ENCODE measurements around the gene ACTN2.

The ACTN2 gene

DNA sequence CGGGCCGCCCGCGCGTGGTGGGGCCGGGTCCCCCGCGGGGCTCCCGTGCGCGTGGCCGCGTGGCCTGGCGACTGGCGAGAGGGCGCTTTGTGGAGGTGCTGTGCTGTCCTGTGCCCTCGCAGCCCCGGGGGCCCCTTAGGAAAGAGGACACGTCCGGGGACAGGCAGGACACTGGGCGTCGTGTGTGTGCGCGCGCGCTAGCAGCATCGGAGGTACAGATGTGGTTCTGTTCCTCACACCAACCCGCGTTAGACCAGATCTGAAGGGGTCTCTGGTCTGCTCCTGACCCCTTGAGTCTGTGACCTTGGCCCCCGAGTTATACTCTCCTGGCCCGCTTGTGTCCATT, 489 bp downstream of the ACTN2 start:
- Histone ChIP-seq H3K4me3 (peak overlapping the region; percentile 89), H3K9ac (ENCODE audit: insufficient read length) (peak overlapping the region; percentile 84), H3K27ac (no peak overlapping the region), H3K36me3 (ENCODE audit: insufficient read depth, low read length) (peaks cover 9% of the 10 kb centered on the region; the same call in 1 of the 2 replicates), H3K9me3 (ENCODE audit: low read depth, low read length) (peaks cover 8% of the 10 kb centered on the region; the same call in 1 of the 2 replicates)
- DNase-seq (ENCODE audit: low read depth, low spot score): no peak
- no peak for TF ChIP-seq FOXP2 (optimal IDR thresholded peaks at IDR 0.05; ENCODE audit: control extremely low read depth, extremely low read length, insufficient read depth)
- no peak for TF ChIP-seq POLR2AphosphoS5 (IDR thresholded peaks at IDR 0.05; ENCODE audit: borderline replicate concordance, low read depth, low read length)

DNA sequence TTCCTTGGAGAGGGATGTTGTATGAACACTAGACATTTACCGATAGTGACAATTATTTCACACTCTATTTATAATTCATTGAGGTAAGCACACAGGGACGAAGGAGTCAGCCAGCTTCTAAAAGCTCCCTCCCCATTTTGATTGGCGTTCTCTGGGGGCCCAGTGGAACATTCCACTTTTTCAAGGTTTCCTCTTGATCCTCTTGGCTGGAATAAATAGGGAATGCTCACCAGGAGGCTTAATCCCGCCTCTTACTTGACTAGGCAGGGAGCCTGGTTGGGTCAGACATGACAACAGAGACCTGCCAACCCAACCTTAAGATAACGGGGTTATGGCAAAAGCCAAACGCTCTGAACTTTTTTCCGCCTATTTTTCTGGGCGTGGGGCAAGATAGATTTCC, 974 bp downstream of the ACTN2 start:
- Histone ChIP-seq H3K27ac (no peak overlapping the region), H3K4me3 (peak overlapping the region; percentile 89), H3K9me3 (ENCODE audit: low read depth, low read length) (peaks cover 8% of the 10 kb centered on the region; the same call in 1 of the 2 replicates), H3K36me3 (ENCODE audit: insufficient read depth, low read length) (peaks cover 9% of the 10 kb centered on the region; the same call in 1 of the 2 replicates), H3K9ac (ENCODE audit: insufficient read length) (peak overlapping the region; percentile 84)
- no peak for TF ChIP-seq EZH2 (IDR thresholded peaks at IDR 0.05)
- no peak for TF ChIP-seq POLR2AphosphoS5 (IDR thresholded peaks at IDR 0.05; ENCODE audit: borderline replicate concordance, low read depth, low read length)
- TF ChIP-seq FOXP2 (optimal IDR thresholded peaks at IDR 0.05; ENCODE audit: control extremely low read depth, extremely low read length, insufficient read depth): no peak
- no peak for DNase-seq (ENCODE audit: low read depth, low spot score)

DNA sequence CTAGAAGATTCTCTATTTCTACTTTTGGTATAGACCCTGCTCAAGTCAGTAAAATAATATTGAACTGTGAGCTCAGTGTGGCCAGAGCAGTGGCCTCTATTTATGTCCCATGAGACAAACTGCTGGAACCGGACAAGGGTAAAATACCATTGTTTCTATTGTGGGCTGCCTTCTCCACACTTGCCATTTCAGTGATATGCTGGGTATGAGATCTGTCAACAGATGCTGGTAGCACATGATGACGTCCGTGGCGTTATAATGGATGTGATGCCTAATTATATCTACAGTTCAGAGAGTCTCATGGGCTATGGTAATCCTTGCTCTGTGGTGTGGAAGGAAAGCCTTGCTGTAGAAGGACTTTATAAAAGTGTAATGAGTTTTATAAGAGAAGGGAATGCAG, 2.4 kb downstream of the ACTN2 start:
- TF ChIP-seq POLR2AphosphoS5 (IDR thresholded peaks at IDR 0.05; ENCODE audit: borderline replicate concordance, low read depth, low read length) (no peak), EZH2 (IDR thresholded peaks at IDR 0.05) (no peak), FOXP2 (optimal IDR thresholded peaks at IDR 0.05; ENCODE audit: control extremely low read depth, extremely low read length, insufficient read depth) (no peak)
- Histone ChIP-seq H3K4me3 (peak overlapping the region; percentile 89), H3K27ac (no peak overlapping the region), H3K9me3 (ENCODE audit: low read depth, low read length) (peaks cover 8% of the 10 kb centered on the region; the same call in 1 of the 2 replicates), H3K36me3 (ENCODE audit: insufficient read depth, low read length) (peaks cover 9% of the 10 kb centered on the region; the same call in 1 of the 2 replicates), H3K9ac (ENCODE audit: insufficient read length) (no peak overlapping the region)
- no peak for DNase-seq (ENCODE audit: low read depth, low spot score)

DNA sequence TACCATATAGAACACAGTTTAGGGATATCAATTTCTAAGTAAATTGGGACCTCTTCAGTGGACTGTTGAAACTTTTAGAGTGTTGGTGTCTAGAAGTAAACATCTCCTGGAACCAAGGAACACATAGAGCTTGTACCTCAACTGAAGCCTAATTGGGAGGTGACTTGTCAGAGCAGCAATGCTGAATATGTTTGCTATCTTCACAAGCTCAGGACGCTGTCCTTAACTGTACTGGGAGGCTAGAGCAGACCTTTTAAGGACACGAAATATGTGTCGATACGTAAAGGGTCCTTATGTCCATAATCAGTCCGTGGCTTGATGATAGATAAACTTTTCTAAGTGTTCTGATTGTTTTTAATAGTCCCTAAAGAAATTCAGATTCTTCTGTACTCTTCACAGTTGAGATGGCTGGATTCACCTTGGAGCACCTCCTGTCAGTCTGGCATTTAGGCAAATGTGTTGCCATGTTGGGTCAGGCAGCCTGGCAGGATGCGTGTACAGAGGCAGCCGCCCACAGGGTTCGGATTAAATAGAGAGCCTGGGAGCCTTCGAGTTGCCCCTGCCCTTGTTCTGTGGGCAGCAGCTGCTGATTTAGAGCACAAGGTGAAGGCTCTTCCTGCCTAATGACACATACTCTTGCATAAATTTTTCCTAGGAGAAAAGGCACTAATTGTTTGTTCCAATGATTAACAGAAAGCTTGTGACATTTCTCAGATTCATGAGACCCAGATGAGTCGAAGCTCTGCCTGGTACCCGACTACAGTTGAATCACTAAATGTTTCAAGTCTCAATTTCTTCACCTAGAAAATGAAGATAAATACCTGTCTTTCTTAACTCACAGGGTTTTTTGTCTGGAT, 3.6 kb downstream of the ACTN2 start:
- H3K9me3 ChIP-seq (ENCODE audit: low read depth, low read length): peaks cover 8% of the 10 kb centered on the region; the same call in 1 of the 2 replicates
- TF ChIP-seq EZH2 (IDR thresholded peaks at IDR 0.05) (no peak), POLR2AphosphoS5 (IDR thresholded peaks at IDR 0.05; ENCODE audit: borderline replicate concordance, low read depth, low read length) (no peak), FOXP2 (optimal IDR thresholded peaks at IDR 0.05; ENCODE audit: control extremely low read depth, extremely low read length, insufficient read depth) (no peak)
- no peak overlapping the region for H3K27ac ChIP-seq
- peaks cover 9% of the 10 kb centered on the region; the same call in 1 of the 2 replicates for H3K36me3 ChIP-seq (ENCODE audit: insufficient read depth, low read length)
- H3K4me3 ChIP-seq: peak overlapping the region; percentile 15; the same call in 1 of the 2 replicates
- no peak overlapping the region for H3K9ac ChIP-seq (ENCODE audit: insufficient read length)
- no peak for DNase-seq (ENCODE audit: low read depth, low spot score)

DNA sequence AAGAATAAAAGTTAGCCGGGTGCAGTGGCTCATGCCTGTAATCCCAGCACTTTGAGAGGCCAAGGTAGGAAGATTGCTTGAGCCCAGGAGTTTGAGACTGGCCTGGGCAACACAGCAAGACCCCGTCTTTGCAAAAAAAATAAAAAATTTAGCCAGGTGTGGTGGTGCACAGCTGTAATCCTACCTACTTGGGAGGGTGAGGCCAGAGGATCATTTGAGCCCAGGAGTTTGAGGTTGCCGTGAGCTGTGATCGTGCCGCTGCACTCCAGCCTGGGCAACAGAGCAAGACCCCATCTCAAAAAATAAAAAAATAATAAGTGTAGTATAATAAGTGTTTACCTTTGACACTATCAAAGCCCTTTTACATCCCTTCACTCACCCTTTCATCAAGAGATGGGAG, 5.0 kb downstream of the ACTN2 start:
- H3K9me3 ChIP-seq (ENCODE audit: low read depth, low read length): no peaks in the 10 kb centered on the region
- H3K9ac ChIP-seq (ENCODE audit: insufficient read length): no peak overlapping the region
- no peak overlapping the region for H3K4me3 ChIP-seq
- 0 out of 2 replicates have a peak, but pooled peaks cover 3% of the 10 kb centered on the region for H3K36me3 ChIP-seq (ENCODE audit: insufficient read depth, low read length)
- no peak for TF ChIP-seq POLR2AphosphoS5 (IDR thresholded peaks at IDR 0.05; ENCODE audit: borderline replicate concordance, low read depth, low read length)
- no peak for TF ChIP-seq EZH2 (IDR thresholded peaks at IDR 0.05)
- TF ChIP-seq FOXP2 (optimal IDR thresholded peaks at IDR 0.05; ENCODE audit: control extremely low read depth, extremely low read length, insufficient read depth): no peak
- DNase-seq (ENCODE audit: low read depth, low spot score): no peak
- no peak overlapping the region for H3K27ac ChIP-seq

DNA sequence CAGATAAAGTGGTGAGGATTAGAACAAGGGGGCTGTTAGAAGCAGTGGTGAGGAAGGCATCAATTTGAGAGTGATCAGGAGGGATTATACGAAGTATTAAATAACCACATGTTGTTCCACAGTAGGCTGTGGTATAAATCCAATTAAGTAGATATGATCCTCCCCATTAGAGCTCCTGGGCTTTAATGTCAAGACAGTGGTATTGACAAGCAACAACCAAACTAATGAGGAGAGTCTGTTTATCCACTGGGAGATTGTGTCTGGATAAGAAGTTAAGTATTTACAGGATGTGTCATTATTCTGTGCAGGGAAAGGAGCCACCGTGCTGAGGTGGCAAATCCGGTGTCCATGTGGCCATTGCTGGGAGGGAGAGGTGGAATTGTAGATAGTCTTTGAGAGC, 5.8 kb downstream of the ACTN2 start:
- 0 out of 2 replicates have a peak, but pooled peaks cover 3% of the 10 kb centered on the region for H3K36me3 ChIP-seq (ENCODE audit: insufficient read depth, low read length)
- TF ChIP-seq POLR2AphosphoS5 (IDR thresholded peaks at IDR 0.05; ENCODE audit: borderline replicate concordance, low read depth, low read length) (no peak), FOXP2 (optimal IDR thresholded peaks at IDR 0.05; ENCODE audit: control extremely low read depth, extremely low read length, insufficient read depth) (no peak), EZH2 (IDR thresholded peaks at IDR 0.05) (no peak)
- H3K27ac ChIP-seq: no peak overlapping the region
- DNase-seq (ENCODE audit: low read depth, low spot score): no peak
- no peaks in the 10 kb centered on the region for H3K9me3 ChIP-seq (ENCODE audit: low read depth, low read length)
- no peak overlapping the region for H3K4me3 ChIP-seq
- no peak overlapping the region for H3K9ac ChIP-seq (ENCODE audit: insufficient read length)

DNA sequence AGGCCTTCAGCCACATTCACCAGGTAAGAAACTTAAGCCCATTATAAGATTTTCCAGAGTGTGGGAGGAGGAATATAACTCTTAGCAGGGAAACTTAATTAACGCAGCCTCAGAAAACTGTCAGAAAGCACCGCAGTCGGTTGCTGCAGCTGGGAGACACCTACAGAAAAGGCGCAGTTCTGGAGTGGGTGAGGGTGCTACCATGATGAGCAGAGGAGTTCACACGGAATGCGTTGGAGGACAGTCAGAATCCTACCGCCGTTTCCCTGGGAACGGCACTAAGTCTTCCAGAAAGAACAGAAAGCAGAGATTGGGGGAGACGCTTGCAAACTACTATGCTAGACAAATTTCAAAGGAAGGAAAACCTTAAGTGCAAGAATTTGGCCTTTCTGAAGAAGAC, 6.4 kb downstream of the ACTN2 start:
- H3K36me3 ChIP-seq (ENCODE audit: insufficient read depth, low read length): 0 out of 2 replicates have a peak, but pooled peaks cover 3% of the 10 kb centered on the region
- H3K9me3 ChIP-seq (ENCODE audit: low read depth, low read length): no peaks in the 10 kb centered on the region
- no peak overlapping the region for H3K9ac ChIP-seq (ENCODE audit: insufficient read length)
- DNase-seq (ENCODE audit: low read depth, low spot score): no peak
- H3K4me3 ChIP-seq: no peak overlapping the region
- no peak overlapping the region for H3K27ac ChIP-seq
- TF ChIP-seq EZH2 (IDR thresholded peaks at IDR 0.05) (no peak), POLR2AphosphoS5 (IDR thresholded peaks at IDR 0.05; ENCODE audit: borderline replicate concordance, low read depth, low read length) (no peak), FOXP2 (optimal IDR thresholded peaks at IDR 0.05; ENCODE audit: control extremely low read depth, extremely low read length, insufficient read depth) (no peak)

DNA sequence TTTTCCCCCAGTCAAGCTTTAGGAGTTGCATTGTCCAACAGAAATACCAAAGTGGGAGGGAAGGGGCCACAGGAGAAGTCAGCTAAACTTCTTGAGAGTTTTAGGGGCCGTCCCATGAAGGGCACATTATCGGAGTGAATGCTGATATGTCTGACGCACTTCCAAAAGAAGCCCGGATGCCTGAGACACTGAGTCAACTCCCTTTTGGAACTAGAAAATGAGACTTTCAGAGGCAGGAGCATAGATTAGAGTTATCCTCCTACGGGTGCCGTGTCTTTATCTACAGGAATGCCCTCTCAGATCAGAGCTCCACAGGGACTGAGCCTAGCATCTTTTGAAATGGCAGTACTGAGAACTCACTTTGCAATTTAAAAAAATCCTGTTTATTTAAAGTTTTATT, 13.1 kb downstream of the ACTN2 start:
- Histone ChIP-seq H3K9ac (ENCODE audit: insufficient read length) (no peak overlapping the region), H3K36me3 (ENCODE audit: insufficient read depth, low read length) (no peaks in the 10 kb centered on the region), H3K4me3 (no peak overlapping the region), H3K9me3 (ENCODE audit: low read depth, low read length) (no peaks in the 10 kb centered on the region), H3K27ac (0 out of 2 replicates have a peak overlapping the region, but pooled peaks have one; percentile 26)
- no peak for DNase-seq (ENCODE audit: low read depth, low spot score)
- TF ChIP-seq POLR2AphosphoS5 (IDR thresholded peaks at IDR 0.05; ENCODE audit: borderline replicate concordance, low read depth, low read length) (no peak), FOXP2 (optimal IDR thresholded peaks at IDR 0.05; ENCODE audit: control extremely low read depth, extremely low read length, insufficient read depth) (no peak), EZH2 (IDR thresholded peaks at IDR 0.05) (no peak)
